HG03442 (cell line): ENCODE data around the gene MTHFSD.

Experiments used
- ATAC-seq: cut with Tn5 transposase; IDR thresholded peaks from one replicate; pipeline ENCODE4 v1.9.1; 2021; ENCODE audit warnings: mild to moderate bottlenecking, moderate library complexity; ENCODE audit not compliant: unreplicated experiment

Gene MTHFSD

DNA sequence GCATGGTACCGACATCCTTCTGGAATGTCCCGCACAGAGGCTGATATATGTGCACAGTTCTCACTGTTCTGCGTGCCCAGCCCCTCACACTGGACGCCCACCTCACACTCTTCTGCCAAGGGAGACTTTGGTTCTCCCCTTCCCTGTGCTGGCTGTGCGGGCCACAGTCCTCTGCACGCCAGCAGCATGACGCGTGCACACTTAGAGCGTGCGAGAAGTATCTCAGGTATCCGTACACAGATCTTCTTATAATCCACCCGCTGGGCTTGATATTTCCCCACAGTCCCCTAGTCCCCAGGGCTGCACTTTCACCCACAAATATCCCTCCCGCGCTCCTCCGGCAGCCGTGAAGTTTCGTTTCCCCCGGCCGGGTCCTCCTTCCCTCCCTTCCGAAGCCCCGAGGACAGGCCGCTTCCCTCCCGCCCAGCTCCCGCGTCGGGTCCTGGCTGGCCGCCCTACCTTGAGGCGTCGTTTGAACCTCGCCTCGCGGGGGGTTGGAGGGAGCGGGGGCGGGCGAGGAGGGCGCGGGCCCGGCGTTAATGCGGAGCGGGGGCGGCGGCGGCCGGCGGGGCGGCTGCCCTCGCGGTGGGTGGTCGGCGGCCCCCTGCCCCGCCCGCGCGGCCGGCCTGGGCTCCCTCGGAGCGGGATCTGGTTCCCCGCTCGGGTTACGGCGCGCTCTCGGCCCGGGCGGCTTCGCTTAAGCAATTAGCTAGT lies 49.7 kb downstream of the MTHFSD start:
- no peak for ATAC-seq

DNA sequence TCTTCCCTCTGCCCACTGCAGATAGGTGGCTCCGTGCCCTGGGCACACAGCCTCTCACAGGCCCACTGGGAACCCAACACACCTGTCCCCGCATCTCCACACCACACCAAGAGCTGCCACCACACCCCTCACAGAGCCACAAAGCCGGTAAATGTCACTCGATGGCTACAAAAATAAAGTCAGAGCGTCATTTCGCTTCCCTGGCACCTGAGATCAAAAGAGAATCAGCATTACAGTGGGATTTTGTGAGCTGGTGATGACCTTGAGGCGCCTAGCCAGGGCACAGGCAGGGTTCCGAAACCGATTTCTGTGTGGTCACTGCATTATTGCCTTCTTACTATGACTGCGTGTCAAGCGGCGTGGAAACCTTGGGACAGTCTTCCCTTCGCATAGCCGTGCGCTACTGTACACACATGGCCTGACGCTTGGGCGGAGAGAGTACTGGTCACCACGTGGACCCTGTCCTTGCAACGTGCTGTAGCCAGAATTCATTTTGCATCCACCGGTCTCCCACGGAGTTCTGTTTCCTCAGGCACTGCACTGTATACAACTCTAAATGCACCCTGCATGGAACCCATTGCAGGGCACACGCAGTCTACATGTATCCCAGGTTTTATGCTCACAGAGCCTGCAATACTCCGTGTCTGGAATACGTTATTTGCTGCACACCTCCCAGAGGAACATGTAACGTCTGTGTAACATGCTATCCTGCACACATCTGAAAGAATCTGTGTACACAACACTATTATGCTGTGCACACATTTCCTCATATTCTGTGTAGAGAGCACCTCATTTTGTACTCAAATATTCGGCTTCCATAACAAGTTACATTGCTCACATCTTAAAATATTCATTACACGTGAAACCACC lies 50.5 kb downstream of the MTHFSD start:
- ATAC-seq = no peak

DNA sequence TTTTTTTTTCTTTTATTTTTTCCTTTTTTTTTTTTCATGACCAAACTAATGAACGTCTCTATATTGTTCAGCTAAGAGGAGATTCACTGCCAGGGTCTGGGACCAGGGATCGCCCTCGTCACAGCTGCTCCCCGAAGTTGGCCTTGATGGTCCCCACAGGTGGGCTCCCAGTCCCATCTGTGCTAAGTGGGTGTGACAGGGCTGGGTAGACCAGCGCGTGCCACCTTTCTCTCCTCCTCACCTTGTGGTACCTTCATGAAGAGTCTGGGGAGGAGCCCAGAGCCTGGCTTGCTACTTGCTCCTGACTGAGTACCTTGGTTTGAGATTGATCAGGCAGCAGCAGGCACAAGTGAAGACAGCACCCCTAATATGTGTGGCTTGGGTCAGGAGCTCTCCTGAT lies 51.2 kb downstream of the MTHFSD start:
- ATAC-seq = no peak

DNA sequence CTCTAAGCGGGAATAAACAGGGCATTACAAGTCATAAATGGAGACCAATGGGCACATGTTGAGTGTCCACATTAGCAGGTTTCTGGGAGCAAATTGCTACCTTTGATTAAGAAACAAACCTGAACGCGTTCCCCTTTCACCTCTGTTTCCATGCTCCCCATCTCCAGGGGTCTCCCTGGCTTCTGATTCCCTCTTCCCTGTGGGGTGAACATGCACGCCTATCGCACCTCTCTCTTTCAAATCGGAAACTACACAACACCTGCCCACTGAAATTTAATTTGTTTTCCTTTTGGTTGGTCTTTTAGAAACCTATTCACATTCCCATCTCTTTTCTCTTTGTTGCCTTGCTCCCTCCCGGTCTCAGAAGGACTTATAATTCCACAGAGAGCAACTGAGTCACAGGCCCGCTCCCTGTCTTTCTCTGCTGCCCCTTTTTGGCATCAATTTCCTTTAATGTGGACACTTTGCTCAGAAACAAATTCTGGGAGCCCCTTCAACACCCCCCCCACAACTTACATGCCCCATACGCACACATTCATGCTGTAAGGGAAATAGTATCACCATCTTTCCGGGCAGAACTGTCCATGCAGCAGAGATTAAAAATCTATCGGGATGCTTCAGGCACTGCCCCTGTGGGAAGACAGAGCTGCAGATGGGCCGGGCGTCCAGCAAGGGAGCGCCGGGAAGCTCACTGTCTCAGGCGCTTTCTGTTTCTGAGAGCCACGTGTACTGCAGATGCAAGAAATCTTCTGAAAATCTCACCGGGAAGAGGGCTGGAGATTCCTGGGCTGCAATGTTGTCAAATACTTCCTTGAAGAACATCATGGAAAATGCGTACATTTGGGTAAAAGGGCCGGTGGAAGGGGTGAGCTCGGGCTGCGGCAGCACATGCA lies 51.9 kb downstream of the MTHFSD start:
- ATAC-seq = no peak

DNA sequence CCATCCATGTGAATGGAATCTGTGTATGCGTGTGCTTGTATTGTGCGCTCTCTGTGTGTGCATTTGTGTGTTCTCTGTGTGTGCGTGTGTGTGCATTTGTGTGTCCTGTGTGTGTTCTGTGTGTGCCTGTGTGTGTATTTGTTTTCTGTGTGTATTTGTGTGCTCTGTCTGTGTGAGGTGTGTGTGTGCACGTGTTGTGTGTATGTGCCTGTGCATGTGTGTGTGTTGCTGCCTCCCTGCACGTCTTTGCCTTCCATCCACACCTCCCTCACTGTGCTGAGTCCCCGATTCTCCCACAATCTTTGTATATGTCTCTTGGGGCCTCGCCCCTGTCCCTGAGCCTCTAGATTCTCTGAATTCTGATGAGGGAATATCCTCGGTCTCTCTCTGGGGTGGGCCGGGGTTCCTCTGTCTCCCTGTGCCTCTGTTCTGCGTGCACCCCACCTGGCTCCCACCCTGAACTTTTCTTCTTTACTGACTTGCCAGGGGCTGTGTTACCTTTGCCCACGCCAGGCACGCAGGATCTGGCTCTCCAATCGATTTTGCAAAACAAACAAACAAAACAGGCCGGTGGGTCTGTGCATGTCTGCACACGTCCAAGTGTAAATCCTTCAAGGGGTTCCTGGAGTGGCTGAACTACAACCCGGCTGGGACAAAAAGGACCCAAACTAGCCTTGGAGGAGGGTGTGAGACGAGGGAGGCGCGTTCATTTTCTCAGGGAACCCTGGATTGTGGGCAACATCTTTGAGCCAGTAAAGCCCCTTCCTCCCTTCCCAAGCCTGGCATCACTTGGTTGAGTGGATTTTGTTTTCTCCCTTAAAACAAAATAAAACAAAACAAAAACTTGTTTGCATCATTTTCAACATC lies 52.8 kb downstream of the MTHFSD start:
- no peak for ATAC-seq

DNA sequence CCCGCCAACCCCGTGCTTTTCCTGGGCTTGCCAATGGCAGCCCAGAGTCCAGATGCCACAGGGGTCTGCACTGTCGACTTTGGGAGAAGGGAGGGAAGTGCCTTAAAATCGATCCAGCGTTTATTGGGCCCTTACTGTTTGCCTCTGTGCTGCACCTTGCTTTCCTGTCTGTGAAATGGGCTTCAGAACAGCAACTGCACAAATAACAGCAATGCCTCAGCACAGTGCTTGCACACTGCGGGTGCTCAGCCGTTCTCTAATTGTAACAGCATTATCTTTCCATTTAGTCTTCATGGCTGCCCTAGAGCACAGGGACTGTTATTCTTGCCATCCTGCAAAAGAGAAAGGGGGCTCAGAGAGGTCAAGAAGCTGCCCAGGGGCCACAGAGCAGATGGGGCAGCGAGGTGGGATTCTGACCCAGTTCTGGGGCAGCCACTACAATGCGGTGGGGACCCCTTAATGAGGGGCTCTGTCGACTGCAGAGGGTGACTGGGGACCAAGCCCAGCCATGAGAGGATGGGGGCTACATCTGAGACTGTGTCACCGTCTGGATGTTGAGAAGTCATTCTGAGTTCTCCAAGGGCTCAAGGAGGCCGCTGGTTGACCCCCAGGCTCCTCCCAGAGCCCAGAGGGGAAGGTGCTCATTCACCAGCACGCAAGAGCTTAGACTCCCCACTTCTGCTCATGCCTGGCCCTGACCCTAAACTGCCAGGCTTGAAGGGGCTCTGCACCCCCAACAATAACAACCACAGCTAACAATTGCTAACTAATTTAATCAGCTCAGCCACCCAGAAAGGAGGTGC lies 54.1 kb downstream of the MTHFSD start:
- ATAC-seq = no peak

DNA sequence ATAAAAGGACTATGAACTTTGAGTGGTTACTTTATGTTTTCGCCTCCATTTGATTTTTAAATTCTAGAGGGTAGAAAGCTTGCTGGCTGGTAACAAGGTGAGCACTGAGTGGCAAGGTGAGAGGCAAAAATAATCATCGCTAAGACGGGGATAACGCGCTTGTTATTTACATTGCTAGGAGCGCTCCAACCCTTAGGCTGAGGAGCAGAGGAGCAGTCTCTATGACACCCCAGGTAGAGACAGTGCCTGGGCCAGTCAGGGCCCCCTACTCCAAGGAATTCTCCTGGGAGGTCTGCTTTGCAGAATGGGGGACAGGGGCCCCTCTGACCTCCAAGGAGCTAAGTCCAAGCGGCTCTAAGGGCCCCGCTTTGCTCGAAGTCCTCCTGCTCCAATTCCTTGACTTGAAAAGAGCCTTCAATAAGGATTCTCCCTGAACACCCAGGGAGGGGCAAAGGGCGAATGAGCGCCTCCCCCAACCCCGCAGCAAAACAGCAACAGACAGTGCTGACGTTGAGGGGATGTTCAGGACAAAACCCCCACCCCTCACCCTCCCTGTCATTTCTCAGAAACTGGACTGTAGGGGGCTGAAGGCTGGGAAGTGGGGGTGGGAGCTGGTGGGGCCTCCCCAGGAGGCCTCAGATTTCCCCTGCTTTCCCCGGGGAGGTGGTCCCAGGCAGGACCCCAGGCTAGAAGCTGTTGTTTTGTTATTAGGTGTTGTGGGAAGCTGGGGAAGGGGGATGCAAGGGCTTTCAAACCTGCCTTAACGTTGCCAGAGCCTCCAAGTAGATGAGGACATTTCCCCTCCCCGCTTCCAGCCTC lies 54.9 kb downstream of the MTHFSD start:
- ATAC-seq = no peak

DNA sequence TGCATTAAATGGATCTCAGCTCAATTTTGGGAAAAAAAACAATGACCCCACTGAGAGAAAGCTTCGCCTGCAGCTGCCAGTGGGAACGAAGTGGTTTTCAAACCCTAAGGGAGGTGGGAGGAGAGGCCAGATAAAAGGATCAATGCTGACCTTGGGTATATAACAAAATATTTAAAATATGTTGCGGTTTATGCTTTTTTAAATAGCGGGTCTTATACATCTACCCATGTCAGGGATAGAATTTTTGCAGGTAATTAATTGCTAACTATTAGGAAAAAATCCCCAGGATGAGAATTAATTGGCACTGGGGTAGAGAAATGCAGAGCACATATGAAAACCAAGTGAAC lies 55.6 kb downstream of the MTHFSD start:
- ATAC-seq = no peak

DNA sequence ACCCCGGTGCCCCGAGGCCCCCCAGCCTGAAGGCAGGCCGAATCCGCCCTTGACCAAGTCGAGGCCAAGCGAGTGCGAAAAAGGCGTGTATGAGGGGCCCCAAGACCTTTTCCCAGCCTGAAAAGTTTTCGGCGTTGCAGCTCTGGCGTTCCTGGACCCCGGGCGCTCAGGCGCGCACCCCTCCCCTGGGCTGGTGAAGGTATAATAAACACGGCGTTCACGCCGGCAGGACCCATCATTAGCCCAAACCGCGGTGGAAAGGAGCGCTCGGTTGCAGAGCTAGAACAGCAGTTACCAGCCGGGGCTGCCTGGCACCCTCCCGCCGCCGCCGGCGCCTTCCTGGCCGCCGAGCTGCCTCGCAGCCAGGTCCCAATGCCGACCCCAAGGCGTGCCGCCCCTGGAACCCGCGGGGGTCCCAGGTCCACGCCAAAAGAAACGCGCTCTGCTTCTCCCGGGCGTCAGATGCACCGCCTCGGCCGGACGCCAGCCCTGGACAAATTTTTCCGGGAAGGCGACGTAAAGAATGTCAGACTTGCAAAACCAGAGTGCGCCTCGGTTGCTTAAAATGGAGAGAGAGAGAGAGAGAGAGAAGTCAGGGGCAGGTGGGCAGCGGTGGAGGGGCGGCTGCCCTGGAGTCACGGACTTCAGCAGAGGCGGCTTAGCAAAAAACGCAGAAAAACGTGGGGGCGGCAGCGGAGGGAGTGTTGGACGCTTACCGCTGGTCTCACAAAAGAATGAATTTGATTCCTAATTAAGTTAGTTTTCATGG lies 56.2 kb downstream of the MTHFSD start:
- no peak for ATAC-seq

DNA sequence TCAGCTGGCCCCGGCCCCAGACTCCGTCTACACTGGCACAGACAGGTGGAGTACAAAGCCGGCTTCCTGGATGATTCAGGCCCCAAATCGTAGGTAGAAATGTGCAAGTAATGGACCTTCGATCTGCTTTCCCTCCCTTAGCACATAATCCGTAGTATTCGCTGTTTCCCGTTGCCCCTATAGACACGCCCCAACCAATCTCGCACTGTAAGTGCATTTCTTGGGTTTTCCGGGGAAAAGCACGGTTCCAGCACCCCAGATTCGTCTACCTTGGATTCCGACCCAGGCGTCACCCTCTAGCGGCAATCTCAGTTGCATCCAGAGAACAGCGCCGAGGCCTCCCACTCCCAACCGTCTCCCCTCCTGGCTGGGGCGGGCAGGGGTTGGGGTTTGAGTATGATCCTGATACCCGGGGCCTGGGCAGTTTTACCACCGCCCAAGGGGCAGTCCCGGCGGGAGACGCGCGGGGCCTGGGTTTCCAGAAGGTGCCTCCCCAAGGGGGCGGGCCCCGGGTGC lies 56.8 kb downstream of the MTHFSD start:
- no peak for ATAC-seq

DNA sequence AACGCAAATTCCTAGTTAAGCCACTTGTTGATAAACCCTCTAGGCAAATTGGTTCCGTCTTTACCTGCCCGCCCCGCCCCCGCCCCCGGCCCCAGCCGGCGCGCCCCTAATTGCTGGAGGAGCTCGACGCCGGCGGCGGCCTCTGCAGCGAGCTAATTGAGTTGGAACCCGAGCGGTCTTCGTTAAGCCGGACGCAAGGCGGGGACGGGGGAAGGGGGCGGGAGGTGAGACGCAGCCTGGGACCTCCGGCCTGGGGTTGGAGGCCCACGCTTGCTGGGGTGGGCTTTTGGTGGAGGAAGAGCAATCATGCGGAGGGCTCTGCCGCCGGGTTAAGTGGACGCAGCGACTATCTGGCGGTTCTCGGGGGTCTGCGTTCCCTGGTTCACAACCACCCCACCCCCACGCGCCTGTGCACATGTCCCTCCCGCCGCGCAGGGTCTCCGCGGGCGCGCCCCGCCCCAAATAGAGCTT lies 57.4 kb downstream of the MTHFSD start:
- no peak for ATAC-seq

DNA sequence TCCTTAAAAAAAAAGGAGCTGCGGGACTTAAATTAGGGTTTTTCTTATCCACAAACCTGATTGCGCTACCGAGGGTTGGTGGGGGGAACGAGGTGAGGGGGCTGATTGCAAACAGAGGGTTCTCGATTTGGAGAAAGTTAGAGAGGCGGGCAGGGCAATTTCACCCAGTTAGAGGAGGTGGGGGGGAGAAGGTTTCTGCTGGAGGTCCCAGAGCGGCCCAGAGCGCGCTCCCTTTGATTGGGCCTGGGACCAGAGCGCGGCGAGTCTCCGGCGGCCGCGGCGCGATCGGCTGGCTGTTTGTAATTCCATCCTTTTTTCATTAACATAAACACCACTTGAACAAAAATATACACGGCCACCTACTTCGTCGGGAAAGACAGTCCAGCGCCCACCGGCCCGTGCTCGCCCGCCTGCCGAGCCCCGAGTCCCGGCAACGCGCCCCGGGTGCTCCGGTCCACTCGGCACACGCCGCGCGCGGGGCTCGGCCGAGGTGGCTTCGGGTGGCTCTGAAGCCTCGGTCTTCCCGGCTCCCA lies 58.0 kb downstream of the MTHFSD start:
- no peak for ATAC-seq

DNA sequence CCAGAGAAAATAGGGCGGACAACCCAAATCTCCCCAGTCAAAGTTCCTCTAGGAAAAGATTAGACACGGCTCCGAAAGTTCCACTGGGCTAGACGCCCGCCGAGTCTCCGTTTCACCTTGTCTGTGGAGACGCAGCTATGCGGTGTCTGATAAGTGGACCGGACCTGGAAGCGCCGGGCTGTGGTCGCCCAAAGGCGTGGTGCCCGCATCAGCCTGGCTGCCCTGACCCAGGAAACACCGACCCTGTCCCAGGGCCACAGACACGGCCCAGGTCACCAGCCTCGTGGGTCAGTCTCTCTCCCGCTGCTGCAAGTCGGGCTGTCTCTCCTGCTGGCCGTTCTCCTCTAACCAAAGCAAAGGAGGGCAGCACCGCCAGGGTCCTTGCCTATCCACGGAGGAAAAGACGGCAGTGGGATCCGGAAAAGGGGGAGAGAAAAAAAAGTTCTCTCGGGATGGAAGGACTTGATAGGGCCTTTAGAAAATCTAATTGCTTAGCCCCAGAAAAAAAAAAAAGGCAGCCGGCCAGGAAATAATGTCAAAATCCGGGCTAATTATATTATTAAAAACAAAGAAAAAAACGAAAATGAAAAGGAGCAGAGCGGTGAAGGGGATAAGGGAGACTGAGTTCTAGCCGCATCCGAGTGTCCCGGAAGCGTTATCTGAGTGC lies 58.6 kb downstream of the MTHFSD start:
- no peak for ATAC-seq

DNA sequence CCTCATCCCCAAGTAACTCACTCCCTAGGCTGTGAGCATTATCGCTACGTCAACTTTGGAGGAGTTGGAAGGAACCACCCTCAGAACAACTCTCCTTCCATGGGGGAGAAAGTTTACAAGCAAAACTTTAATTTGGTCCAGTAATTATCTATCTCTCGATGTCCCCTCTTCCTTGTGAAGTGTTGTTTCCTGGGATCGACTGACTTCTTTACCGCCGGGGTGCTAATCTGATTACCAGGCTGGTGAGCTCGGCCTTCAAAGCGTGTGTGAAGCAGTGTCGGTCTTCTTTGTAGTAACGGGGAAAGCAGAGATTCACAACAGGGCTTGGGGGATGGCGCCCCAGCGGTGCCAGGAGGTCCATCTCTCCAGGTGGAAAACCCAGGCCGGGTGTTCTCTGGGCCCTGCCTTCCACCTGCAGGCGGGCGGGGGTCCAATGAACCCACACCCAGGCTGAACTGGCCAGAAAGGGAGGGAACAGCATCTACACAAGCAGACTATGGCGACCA lies 59.2 kb downstream of the MTHFSD start:
- ATAC-seq = no peak

DNA sequence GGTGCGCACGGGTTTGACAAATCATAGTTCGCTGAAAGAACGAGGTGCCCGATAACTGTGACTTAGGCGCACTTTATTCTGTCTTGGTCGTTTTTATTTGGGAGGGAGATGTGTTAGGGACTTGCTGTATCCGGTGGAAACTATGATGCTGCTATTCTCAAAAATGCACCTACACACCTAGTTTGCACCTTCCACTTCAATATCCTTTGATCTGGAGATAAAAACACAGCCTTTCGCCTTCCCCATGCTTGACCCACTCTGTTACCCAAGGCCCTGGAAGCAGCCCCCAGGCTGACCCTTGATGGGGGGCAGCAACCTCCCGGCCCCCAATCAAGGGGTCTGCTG lies 59.7 kb downstream of the MTHFSD start:
- no peak for ATAC-seq

DNA sequence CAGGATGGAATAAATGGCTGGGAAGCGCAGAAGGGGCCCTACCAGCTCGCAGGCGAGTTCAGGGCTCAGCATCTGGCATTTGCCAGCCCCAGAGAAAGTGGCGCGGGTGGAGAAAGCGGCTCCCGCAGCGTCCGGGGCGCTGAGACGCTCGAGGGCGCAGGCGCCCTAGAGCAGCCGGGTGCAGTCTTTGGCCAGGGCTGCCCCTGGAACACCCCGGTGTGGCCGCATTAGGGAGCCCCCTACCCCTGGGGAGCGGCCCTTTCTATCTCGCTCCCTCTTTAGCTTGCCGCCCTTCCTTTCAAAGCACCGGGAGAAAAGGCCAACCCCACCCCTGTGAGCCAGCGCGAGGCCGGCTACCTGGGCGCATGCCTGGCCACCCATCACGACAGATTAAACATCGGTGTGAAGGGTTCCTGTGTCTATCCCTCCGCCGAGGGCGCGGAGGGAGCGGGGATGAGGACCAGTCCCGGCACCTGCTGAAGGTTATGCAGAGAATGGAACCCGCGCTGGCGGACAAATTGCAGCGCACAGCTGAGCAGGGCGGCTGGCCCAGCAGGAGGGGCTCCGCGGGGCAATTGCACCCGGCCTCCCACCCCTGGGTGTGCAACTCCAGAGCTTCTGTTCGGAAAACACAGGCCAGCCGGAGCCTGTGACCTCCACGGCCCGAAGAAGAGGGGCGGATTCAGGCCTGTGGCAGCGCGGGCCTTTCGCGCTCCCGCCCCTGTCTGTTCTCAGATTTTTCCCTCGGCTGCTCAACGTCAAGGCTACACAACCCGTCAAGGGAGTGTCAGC lies 60.3 kb downstream of the MTHFSD start:
- no peak for ATAC-seq
